GDM1 (cell line): ENCODE measurements around the gene B4GALT3.

ENCODE experiments used
- DNase-seq: peaks from one replicate; lab custom pipeline; 2025; lab: John Stamatoyannopoulos, UW

The B4GALT3 gene

DNA sequence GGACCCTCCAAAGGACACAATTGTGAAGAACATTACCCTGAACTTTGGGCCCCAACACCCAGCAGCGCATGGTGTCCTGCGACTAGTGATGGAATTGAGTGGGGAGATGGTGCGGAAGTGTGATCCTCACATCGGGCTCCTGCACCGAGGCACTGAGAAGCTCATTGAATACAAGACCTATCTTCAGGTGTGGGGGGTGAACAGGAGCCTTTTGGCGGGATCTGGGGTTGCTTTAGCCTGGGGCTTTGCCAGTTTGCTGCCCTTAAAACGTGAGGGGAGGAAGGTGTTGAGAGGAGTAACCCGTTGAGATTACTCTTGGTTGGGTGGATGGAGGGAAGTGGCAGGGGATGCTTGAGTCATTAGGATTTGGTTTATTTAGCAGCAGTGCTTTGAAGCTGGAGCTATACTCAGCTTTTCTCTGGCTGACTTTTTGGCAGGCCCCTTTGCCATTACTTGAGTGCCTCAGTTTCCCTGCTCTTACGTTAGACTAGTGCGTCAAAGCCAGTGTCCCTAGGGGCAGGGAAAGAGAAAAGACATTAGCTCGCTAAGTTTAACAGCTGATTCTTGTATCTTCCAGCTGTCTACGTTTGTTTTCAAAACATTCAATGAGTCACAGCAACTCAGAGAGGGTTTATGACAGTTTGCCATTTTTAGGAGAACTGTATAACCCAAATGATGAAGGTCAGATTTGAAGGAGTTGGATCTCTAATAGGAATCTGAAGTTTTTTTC is 29.3 kb upstream of the B4GALT3 start:
- no peak for DNase-seq

DNA sequence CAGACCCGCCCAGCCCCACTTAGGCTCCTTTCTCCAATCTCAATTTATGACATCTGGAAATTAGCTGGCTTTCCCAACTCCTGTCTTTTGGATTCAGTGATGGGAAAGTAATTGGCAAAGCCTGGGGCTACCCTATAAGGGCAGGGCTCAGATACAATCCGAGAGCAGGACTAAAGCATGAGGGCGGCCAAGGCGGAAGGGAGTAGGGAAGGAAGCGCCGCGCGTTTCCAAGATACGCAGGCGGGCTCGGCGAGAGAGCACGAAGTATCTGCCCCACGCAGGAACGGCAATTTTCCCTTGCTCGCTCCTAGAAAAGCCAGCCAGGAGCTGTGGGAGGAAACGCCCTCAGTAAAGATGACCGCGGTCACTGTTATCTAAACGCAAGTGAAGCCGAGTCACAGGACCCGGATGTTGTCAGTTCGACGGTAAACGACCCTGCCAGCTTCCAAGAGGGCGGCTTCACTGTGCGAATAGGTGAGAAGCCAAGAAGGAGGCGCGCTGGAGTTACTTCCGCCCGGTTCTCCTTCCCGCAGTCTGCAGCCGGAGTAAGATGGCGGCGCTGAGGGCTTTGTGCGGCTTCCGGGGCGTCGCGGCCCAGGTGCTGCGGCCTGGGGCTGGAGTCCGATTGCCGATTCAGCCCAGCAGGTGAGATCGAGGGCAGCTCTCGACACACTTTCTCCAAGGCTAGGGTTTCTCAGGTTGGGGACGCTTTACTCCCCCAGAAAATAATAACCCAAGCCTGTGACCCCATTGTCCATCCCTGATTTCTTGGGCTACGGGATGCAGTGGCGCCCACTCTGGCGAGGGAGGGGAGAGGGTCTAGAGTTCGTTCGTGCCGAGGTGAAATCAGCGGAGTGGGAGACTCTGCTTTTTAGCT is 24.8 kb upstream of the B4GALT3 start, which contains the start of gene NDUFS2:
NDUFS2 (plus strand) TSS at position 532 of the 877 bp plus-strand sequence; CDS start at position 551, 19 bp downstream.
- peak; percentile 95 for DNase-seq

DNA sequence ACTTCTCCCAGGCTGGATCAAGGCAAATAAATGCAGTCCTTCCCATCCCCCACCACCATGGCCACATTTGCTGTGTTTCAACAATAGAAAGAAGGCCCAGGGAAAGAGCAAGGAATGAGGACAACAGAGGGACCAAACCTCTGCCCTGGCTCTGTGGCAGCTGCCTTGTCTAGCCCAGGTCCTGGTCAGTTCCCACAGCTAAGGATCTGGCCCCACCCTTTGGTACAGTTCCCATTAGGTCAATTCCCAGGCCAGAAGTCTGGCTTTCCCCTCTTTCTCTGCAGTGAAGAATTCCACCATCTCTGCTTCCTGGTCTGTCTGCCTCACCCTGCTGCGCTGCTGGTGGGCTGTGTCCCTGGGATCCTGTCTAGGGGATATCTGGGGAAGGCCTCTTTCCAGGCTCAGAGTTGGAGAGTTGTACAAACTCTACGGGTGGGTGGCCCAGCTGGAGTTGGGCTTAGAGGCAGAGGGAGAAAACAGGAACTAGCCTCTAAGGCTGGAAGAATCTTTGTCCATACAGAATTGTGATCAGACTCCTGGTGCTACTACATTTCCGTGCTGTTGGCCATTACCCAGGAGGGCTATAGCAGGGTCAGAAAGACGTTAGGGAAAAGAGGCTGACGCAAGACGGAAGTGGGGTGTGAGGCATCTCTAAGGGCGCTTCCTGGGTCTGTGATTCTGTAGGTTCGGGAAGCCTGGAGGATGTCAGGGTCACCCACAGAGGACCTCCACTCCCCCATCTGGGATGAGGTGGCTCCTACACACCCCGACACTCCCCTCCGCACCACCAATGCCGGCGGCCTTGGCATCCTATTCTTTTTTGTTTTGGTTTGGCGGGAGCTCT is 23.9 kb upstream of the B4GALT3 start:
- no peak for DNase-seq

DNA sequence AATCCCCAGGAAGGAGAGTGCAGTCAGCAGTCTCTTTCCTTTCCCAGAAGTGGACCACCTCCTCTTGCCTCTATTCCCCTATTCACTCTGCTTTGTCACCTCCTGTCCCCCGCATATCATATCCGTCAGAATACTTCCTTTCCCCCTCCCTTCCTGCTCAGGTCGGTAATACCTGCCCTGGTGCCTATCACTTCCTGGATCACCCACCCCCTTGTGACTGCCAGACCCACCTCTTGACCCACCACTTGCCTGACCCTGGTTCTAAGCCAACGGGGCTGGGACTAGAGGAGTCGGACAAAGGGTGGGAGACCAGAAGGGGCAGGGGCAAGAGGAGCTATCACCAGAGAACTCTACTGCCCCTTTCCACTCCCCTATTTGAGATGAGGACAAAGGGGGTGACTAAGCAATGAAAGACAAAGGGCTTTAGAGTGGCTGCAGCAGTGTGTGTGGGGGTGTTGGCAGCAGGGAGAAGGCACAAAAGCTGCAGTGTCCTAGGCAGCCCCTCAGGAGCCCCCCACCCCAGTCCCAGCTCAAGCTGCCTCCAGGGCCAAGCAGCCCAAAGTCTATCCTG is 23.2 kb upstream of the B4GALT3 start:
- DNase-seq: no peak

- DNase-seq: no peak
Measured at GRCh38 chr1:161199506-161200139, 22.3 kb upstream of the B4GALT3 start.

DNA sequence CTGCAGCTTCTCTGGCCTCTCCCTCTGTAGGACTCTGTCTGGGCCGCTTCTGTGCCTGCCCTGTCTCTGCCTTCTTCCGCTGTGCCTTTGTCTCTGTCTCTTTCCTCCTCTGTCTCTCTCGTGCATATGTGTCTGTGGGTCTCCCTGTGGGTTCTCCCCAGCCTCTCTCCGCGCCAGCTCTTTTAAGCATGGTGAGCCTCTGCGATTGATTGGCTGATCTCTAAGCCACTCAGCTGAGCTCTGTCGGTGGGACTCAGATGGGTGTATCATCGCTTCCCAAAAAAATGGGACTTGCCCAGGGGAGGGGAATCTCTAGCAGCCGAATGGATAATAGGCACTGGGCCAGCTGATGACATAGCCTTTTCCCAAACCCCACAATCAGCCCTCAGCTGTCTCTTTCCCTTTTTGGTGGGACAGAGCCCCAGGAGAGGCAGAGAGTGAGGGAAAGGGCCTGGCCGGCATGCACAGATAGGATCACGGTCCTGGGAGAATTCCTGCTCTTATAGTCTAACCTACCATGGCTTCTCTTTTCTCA is 21.7 kb upstream of the B4GALT3 start, which contains the start of gene ADAMTS4:
ADAMTS4 (minus strand) TSS at position 158 of the 535 bp plus-strand sequence. CDS start 427 bp downstream, outside the sequence.
- DNase-seq: no peak

- DNase-seq: no peak
Measured at GRCh38 chr1:161198194-161198896, 21.0 kb upstream of the B4GALT3 start.

DNA sequence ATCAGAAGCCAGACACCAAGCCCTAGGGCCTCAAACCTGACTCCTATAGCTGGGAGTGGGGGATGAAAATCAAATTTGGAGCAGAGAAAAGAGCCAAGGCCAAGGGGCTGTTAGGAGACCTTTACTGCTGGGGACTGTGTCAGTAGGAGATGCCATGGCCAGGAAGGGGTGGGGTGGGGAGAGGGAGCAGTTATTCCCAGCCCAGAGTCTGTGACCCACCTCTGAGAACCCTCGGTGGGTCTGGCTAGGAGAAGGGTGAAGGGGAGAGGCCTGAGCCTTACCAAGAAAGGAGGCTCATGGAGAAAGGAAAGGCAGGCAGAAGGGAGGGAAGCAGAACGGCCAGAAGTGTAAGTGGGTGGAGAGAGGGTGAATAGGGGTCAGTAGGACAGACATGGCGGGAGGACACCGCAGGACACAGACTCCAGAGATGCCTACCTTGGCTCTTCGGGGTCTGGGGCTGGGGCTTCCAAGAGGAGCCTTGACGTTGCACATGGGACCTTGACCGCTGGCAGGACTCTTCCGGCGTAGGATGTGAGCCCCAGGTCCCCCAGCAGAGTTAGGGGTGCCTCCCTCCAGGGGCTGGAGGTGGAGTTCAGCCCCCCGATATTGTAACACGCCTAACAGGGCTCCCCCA is 20.4 kb upstream of the B4GALT3 start:
- no peak for DNase-seq

DNA sequence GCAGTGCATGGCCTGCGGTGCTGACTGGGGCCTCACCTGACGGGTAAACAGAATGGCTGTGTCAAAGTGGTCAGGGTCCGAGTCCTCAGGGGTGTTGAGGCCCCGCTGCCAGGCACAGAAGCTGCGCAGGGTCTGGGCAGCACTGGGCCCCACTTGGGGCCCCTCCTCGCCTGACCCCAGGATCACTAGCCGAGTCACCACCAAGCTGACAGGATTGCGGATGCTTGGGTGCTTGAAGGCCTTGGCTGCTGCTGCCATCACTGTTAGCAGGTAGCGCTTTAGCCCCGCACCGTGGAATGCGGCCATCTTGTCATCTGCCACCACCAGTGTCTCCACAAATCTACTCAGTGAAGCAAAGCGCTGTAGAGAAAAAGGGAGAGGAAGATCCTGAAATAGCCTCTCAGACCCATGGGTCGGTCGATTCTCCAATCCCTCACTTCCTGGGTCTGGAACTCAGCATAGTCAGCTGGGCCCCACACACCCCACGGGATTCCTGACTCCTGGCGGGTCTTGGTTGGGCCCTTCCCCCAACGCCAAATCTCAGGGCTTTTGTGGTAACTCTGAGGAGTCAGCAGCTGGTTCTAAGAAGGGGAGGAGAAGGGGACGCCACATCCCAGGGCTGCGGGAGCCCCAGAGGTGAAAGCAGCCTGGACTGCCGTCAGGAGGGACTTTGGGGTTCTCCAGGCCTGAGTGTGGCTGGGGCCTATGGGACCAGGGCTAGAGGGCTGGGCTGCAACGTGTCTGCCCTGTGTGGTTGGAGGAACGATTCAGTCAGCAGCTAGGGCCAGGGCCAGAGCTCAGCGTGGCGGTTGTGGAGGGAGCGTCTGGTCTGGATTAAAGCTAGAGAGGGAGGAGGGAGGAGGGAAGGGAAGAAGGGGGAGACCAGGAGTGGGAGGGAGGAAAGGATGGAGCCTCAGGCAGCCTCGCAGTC is 19.5 kb upstream of the B4GALT3 start:
- DNase-seq: no peak

- no peak for DNase-seq
Measured at GRCh38 chr1:161196111-161196510, 18.8 kb upstream of the B4GALT3 start.

GRCh38 chr1:161195171-161195570 is 17.9 kb upstream of the B4GALT3 start:
- DNase-seq: no peak

DNA sequence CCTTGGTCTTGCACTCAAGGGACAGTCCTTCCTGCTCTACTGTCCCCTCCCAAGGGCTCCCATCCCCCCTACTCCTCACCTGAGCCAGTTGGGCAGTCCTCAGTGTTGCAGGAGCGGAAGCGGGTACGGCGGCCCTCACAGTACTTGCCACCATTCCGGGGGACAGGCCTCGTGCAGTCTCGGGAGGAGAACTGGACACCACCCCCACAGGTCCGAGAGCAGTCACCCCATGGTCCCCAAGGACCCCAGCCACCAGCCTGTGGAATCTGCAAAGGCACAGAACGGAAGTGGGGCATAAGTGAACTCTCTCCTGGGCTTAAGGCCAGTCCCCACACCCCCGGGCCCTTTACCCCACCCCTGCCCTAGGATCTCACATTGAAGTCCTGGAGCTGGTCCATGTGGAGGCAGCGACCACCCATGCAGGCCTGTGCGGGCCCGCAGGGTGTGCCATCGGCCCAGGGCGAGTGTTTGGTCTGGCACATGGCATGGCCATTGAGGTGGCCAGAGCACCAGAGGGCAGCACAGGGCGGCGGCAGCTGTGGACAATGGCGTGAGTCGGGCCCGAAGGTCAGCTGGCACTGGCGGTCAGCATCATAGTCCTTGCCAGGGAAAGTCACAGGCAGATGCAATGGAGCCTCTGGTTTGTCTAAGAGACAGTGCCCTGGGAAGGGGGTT is 16.4 kb upstream of the B4GALT3 start:
- no peak for DNase-seq

DNA sequence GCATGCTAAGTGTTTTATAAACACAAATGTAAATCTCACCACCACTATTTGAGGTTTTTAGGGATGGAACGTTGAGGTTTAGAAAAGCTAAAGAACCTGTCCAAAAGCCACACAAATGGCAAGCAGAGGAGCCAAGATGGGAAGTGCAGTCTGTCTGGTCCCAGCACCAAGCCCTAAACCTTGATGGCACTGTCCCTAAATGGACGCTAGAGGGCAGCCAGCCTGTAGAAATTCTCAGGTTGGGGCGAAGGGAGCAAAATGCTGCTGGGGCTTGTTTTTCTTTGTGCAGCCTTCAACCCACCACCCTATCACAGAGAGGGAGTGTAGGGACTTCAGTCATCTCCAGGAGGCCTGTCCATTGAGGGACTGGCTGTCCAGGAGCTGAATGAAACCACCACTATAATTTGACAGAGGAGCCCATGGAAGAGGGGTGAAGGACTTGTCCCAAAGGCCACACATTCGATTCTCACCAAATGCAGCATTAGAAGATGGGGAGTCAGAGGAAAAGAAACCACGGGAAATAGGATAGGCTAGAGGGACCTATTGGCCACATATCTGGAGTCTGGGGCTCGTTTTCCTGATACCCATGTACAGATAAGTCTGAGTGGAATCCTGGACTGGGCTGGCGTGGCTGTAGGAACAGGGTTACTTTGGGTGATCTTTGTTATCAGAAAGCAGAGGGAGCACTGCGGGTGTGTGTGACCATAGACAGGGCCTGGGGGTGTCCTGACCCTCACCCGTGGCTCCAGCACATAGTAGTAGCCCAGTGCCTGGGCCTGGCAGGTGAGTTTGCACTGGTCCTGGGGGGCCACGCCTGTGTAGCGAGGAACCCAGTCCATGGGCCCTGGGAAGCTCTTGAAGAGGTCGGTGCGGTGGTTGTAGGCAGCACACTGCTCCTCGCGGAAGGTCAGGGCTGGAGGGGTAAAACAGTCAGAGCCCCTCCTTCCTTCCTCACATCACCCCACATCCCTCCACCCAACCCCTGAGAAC is 15.5 kb upstream of the B4GALT3 start:
- peak; percentile 64 for DNase-seq

GRCh38 chr1:161191971-161192370 is 14.7 kb upstream of the B4GALT3 start:
- no peak for DNase-seq

DNA sequence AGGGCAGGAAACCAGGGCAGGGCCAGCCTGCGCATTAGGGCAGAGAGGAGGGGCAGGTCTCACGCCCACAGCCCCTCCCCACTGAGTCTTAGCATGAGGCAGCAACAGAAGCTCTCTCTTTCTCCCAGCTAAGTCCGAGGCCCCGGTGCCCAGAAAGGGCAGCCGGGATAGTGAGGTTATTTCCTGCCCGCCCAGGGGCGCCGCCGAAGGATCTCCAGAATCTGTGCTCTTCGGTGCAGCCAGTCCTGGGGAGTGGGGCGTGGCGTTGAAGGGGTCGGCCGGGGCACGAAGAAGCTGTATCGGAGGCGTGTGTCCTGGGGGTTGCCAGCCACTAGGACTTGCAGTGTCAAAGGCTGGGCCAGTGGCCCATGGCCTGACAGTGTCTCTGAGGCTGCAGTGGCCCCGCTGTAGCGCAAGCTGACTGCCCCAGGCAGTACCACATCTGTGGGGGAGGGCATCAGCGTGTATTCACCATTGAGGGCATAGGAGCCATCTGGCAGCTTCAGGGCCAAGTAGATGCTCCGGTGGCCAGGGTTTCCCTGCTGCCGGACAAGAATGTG is 13.7 kb upstream of the B4GALT3 start:
- peak; percentile 30 for DNase-seq

DNA sequence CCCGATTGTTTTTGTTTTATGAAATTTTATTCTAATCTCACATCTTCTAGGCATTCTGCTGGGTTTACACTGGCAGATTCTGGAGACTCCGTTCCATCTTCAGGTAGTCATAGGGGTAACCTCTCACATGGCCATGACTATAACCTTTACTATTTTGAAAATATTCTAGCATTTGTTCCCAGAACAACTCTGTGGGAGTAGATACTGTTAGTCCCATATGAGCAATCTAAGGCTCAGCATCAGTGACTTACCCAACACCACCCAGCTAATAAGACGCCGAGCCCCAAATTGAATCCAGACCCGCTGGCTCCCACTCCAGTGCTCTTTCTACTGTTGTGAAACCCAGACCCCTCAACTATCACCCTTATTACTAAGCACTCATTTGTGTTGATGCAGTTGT is 11.7 kb upstream of the B4GALT3 start:
- DNase-seq: no peak

GRCh38 chr1:161188381-161188780 is 11.1 kb upstream of the B4GALT3 start:
- no peak for DNase-seq
